Measurements from ENCODE around the gene EVI5L.
"Not testable (repeated sequence)": the region's sequence is repeated elsewhere in the genome, so short reads cannot be mapped to it uniquely, and the experiment has no call there.

Gene EVI5L

DNA sequence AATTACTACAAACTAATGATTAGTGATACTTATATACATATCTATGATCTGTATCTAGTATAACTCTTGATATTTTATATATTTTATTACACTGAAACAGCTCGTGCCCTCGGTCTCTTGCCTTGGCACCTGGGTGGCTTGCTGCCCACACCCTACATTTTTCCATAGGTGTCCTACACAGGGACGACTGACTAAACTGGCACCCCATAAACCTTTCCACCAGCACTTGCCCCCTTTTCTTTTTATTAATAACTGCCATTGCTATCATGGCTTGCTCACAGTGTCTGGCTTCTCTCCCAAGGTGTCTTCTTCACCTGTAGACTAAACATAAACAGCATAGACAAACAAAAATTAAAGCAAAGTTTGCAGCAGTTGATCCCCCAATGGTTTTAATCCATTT is 36.5 kb upstream of the EVI5L start:
- Histone ChIP-seq H3K36me3 (ENCODE audit: control insufficient read depth, insufficient read depth, low read length) (no peaks in the 10 kb centered on the region), H3K27me3 (ENCODE audit: control insufficient read depth, insufficient read depth, low read length) (peaks cover 20% of the 10 kb centered on the region), H3K4me3 (ENCODE audit: low read length) (no peak overlapping the region), H3K9ac (ENCODE audit: low read length) (no peak overlapping the region), H3K4me1 (ENCODE audit: control insufficient read depth, insufficient read depth, low read length) (no peaks in the 10 kb centered on the region), H3K9me3 (ENCODE audit: control insufficient read depth, low read length) (no peaks in the 10 kb centered on the region)

DNA sequence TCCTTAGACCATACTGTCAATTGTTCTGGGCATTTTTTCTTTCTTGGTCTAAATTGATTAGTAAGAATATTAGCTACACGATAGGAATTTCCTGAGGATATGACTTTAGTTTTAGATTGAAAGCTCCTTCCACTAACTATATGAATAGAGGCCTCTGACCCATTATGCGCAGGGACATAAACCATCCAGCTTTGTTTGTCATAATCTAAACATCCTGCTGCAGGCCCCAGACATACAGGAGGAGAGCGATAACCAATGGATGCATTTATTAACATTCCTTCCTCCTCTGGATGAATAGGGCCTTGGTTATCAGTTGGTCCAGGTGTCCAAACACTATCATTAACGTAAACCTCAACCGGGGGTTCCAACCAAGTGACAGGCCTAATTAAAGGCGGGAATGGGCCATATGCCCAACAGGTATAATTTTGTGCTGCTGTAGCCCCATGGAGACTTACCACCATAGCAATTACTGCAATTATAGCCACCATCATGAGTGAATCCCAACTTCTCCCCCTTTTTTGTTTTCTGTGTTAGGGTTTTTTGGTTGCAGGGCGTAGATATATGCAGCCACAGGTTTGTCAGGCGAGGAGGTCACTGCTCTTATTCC is 34.4 kb upstream of the EVI5L start:
- Histone ChIP-seq H3K36me3 (ENCODE audit: control insufficient read depth, insufficient read depth, low read length) (no peaks in the 10 kb centered on the region), H3K4me1 (ENCODE audit: control insufficient read depth, insufficient read depth, low read length) (no peaks in the 10 kb centered on the region), H3K4me3 (ENCODE audit: low read length) (no peak overlapping the region), H3K9ac (ENCODE audit: low read length) (no peak overlapping the region), H3K9me3 (ENCODE audit: control insufficient read depth, low read length) (no peaks in the 10 kb centered on the region), H3K27me3 (ENCODE audit: control insufficient read depth, insufficient read depth, low read length) (peaks cover under 1% of the 10 kb centered on the region)

DNA sequence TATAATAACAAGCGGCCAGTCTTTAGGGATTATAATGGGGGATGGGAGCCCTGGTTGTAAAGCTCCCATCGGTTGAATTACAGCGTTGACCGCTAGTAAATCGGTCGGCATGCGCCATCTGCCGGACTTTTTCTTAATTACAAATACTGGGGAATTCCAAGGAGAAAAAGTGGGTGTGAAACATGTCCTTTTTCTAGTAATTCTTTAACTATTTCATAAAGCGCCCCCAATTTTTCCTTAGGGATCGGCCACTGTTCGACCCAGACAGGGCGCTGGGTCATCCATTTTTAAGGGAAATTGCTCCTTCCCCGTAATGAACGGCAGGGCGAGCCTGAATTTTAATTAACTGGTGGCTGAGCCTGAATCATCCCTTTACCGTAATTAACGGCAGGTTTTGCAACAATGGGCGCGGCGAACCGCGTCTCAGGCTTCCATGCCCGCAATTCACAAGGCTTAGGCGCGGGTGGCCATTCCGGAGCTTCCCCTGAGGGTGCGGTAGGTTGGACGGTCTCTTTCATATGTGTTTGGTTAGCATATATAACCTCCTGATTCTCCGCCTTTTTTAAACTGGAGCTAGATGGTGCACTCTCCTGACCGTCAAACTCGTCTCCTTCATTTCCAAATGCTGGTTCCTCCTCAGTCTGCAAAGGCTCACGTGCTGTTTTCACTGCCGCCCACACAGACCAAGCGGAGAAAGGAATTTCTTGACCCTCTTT is 30.2 kb upstream of the EVI5L start:
- Histone ChIP-seq H3K4me3 (ENCODE audit: low read length) (no peak overlapping the region), H3K9ac (ENCODE audit: low read length) (no peak overlapping the region), H3K36me3 (ENCODE audit: control insufficient read depth, insufficient read depth, low read length) (no peaks in the 10 kb centered on the region), H3K4me1 (ENCODE audit: control insufficient read depth, insufficient read depth, low read length) (peaks cover 6% of the 10 kb centered on the region), H3K27me3 (ENCODE audit: control insufficient read depth, insufficient read depth, low read length) (no peaks in the 10 kb centered on the region), H3K9me3 (ENCODE audit: control insufficient read depth, low read length) (no peaks in the 10 kb centered on the region)

DNA sequence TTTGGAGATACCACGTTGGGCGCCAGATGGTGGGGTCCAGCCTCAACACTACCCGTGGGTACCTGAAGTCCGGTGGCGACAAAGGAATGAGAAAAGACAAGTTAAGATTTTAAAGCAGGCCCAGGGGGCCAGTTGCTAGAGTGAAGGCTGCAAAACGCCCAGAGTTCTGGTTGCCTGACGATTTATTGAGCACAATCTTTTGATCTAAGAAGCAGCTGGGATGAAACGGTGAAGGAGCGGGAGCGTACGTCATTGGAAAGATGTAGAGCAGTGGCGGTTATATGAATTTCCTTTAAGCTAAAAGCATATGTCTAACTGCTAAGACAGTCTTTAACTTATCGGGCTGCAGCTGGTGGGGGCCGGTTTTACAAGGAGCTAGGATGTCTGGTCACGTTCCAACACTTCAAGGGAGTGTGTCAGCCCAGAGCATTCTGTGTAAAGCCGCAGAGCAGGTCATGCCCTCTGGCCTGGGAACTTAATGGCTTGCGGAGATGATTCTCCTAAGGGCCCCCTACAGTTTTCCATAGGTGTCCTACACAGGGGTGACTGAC is 28.9 kb upstream of the EVI5L start:
- Histone ChIP-seq H3K9me3 (ENCODE audit: control insufficient read depth, low read length) (no peaks in the 10 kb centered on the region), H3K4me3 (ENCODE audit: low read length) (no peak overlapping the region), H3K4me1 (ENCODE audit: control insufficient read depth, insufficient read depth, low read length) (peaks cover 11% of the 10 kb centered on the region), H3K36me3 (ENCODE audit: control insufficient read depth, insufficient read depth, low read length) (no peaks in the 10 kb centered on the region), H3K27me3 (ENCODE audit: control insufficient read depth, insufficient read depth, low read length) (no peaks in the 10 kb centered on the region), H3K9ac (ENCODE audit: low read length) (no peak overlapping the region)

DNA sequence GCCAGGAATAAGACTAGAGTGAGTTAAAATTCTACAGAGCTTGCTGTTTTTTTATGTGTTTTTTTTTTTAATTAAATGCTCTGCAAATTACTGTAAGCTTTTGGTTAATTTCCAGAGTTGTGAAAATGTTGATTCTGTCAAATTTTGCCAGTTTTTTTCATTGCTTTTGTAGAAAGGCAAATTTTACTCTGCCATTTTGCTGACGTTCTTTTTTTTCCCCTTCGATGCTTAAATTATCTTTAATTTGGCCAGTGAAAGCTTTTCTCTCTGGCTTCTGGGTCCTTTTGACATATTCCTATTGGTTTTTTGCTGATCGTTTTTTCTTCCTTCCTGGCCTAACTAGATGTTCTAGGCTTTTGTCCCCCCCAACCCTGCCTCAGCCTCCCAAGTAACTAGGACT is 23.8 kb upstream of the EVI5L start:
- peaks cover 11% of the 10 kb centered on the region for H3K4me1 ChIP-seq (ENCODE audit: control insufficient read depth, insufficient read depth, low read length)
- no peaks in the 10 kb centered on the region for H3K27me3 ChIP-seq (ENCODE audit: control insufficient read depth, insufficient read depth, low read length)
- no peak overlapping the region for H3K9ac ChIP-seq (ENCODE audit: low read length)
- no peak overlapping the region for H3K4me3 ChIP-seq (ENCODE audit: low read length)
- H3K9me3 ChIP-seq (ENCODE audit: control insufficient read depth, low read length): no peaks in the 10 kb centered on the region
- H3K36me3 ChIP-seq (ENCODE audit: control insufficient read depth, insufficient read depth, low read length): no peaks in the 10 kb centered on the region

DNA sequence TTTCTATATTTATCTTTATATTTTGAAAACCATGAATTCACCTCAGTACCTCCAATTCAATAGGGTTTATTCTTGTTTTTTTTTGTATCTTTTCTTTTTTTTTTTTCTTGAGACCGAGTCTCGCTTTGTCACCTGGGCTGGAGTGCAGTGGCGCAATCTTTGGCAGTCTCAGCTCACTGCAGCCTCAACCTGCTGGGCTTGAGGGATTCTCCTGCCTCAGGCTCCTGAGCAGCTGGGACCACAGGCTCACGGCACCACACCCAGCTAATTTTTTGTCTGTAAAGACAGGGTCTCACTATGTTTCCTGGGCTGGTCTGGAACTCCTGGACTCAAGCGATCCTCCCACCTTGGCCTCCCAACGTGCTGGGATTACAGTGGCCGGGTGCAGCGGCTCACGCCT is 23.1 kb upstream of the EVI5L start:
- no peaks in the 10 kb centered on the region for H3K27me3 ChIP-seq (ENCODE audit: control insufficient read depth, insufficient read depth, low read length)
- no peak overlapping the region for H3K4me3 ChIP-seq (ENCODE audit: low read length)
- H3K9me3 ChIP-seq (ENCODE audit: control insufficient read depth, low read length): no peaks in the 10 kb centered on the region
- peaks cover 11% of the 10 kb centered on the region for H3K4me1 ChIP-seq (ENCODE audit: control insufficient read depth, insufficient read depth, low read length)
- no peak overlapping the region for H3K9ac ChIP-seq (ENCODE audit: low read length)
- no peaks in the 10 kb centered on the region for H3K36me3 ChIP-seq (ENCODE audit: control insufficient read depth, insufficient read depth, low read length)

DNA sequence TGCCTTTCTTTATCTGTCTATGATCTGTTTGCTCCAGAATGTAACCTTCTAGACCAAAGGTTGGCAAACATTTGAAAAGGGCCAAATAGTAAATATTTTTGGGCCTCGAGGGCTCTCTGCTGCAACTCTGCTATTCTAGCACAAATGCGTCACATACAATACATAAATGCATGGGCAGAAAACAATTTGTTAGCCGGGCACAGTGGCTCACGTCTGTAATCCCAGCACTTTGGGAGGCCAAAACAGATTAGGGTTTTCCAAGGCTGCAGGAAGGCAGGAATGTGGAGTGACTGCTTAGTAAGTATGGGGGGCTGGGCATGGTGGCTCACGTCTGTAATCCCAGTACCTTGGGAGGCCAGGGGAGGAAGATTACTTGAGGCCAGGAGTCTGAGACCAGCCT is 21.9 kb upstream of the EVI5L start:
- H3K4me3 ChIP-seq (ENCODE audit: low read length): no peak overlapping the region
- H3K9me3 ChIP-seq (ENCODE audit: control insufficient read depth, low read length): no peaks in the 10 kb centered on the region
- H3K36me3 ChIP-seq (ENCODE audit: control insufficient read depth, insufficient read depth, low read length): no peaks in the 10 kb centered on the region
- H3K27me3 ChIP-seq (ENCODE audit: control insufficient read depth, insufficient read depth, low read length): no peaks in the 10 kb centered on the region
- no peak overlapping the region for H3K9ac ChIP-seq (ENCODE audit: low read length)
- peaks cover 11% of the 10 kb centered on the region for H3K4me1 ChIP-seq (ENCODE audit: control insufficient read depth, insufficient read depth, low read length)

DNA sequence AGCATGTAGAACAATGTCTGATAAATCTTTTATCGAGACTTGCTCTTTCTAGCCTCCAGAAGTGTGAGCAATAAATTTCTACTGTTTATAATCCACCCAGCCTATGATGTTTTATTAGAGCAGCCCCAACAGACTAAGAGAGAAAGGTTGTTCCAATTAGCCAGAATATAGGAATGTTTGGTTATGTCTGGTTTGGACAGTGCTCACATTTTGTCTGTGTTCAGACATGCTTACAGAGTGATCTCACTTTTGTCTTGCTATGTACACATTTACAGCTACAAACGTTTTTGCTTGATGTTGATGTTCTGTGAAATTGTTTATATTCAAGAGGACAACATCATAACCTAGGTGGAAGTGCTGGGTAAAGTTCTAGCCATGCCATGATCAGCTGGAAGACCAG is 18.0 kb upstream of the EVI5L start:
- Histone ChIP-seq H3K4me3 (ENCODE audit: low read length) (no peak overlapping the region), H3K36me3 (ENCODE audit: control insufficient read depth, insufficient read depth, low read length) (no peaks in the 10 kb centered on the region), H3K9me3 (ENCODE audit: control insufficient read depth, low read length) (no peaks in the 10 kb centered on the region), H3K4me1 (ENCODE audit: control insufficient read depth, insufficient read depth, low read length) (no peaks in the 10 kb centered on the region), H3K27me3 (ENCODE audit: control insufficient read depth, insufficient read depth, low read length) (no peaks in the 10 kb centered on the region), H3K9ac (ENCODE audit: low read length) (no peak overlapping the region)

DNA sequence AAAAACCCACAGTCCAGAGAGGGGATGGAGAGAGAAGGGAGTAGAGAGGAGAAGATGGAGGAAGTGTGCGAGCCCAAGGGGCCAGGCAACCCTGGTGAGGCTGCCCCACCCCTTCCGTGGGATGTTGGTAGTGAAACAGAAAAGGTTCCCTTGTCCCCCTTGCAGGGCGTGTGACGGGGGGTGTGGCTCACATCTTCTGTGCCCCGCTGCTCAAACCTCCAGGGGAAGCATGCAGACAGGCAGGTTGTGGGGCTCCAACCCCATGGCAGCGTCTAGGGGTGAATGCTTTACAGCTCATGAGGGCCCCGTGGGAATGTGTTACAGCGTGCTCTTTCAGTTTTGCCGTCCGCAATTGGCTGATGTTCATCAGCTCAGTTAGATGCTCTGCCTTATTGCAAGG is 14.7 kb upstream of the EVI5L start:
- Histone ChIP-seq H3K9me3 (ENCODE audit: control insufficient read depth, low read length) (no peaks in the 10 kb centered on the region), H3K27me3 (ENCODE audit: control insufficient read depth, insufficient read depth, low read length) (peaks cover 6% of the 10 kb centered on the region), H3K9ac (ENCODE audit: low read length) (no peak overlapping the region), H3K36me3 (ENCODE audit: control insufficient read depth, insufficient read depth, low read length) (no peaks in the 10 kb centered on the region), H3K4me1 (ENCODE audit: control insufficient read depth, insufficient read depth, low read length) (no peaks in the 10 kb centered on the region), H3K4me3 (ENCODE audit: low read length) (no peak overlapping the region)

DNA sequence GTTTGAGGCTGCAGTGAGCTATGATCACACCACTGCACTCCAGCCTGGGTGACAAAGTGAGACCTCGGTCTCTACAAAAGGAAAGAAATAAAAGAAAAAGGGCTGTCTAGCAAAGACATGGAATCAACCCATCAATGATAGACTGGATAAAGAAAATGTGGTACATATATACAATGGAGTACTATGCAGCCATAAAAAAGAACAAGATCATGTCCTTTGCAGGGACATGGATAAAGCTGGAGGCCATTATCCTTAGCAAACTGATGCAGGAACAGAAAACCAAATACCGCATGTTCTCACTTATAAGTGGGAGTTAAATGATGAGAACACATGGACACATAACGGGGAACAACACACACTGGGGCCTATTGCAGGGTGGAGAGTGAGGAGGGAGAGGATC is 14.0 kb upstream of the EVI5L start:
- H3K4me3 ChIP-seq (ENCODE audit: low read length); H3K27me3 ChIP-seq (ENCODE audit: control insufficient read depth, insufficient read depth, low read length); H3K36me3 ChIP-seq (ENCODE audit: control insufficient read depth, insufficient read depth, low read length); H3K9ac ChIP-seq (ENCODE audit: low read length); H3K9me3 ChIP-seq (ENCODE audit: control insufficient read depth, low read length); H3K4me1 ChIP-seq (ENCODE audit: control insufficient read depth, insufficient read depth, low read length): not testable (repeated sequence)

DNA sequence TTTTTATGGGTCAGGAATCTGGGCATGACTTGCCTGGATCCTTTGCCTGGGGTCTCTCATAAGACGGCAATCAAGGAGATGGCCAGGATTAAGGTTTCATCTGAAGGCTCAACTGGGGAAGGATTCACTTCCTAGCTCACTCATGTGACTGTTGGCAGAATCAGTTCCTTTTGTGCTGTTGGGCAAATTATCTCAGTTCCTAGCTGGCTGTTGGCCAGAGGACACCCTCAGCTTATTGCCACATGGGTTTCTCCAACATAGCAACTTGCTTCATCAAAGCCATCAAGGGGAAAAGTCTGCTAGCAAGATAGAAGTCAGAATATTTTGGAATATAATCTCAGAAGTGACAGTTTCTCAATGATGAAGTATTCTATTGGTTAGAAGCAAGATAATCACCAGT is 12.2 kb upstream of the EVI5L start:
- H3K9ac ChIP-seq (ENCODE audit: low read length): no peak overlapping the region
- no peaks in the 10 kb centered on the region for H3K36me3 ChIP-seq (ENCODE audit: control insufficient read depth, insufficient read depth, low read length)
- H3K27me3 ChIP-seq (ENCODE audit: control insufficient read depth, insufficient read depth, low read length): peaks cover 6% of the 10 kb centered on the region
- no peaks in the 10 kb centered on the region for H3K4me1 ChIP-seq (ENCODE audit: control insufficient read depth, insufficient read depth, low read length)
- no peak overlapping the region for H3K4me3 ChIP-seq (ENCODE audit: low read length)
- no peaks in the 10 kb centered on the region for H3K9me3 ChIP-seq (ENCODE audit: control insufficient read depth, low read length)

DNA sequence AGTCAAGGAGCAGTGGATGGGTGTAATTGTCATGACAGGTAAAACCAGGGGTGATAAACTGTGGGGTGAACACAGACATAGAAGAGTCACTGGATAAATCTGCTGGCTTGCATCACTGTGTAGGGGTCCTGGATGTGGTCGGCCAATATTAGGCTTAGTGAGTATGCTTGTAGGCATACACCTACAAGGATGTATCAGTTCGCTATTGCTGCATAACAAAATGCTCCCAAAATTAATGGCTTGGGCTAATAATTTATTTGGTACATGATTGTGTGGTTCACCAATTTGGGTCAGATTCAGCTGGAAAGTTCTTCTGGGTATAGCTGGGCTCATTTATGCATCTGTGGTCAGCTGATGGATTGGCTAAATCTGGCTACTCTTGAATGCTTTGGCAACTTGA is 11.2 kb upstream of the EVI5L start:
- peaks cover 6% of the 10 kb centered on the region for H3K27me3 ChIP-seq (ENCODE audit: control insufficient read depth, insufficient read depth, low read length)

More for the DNA sequence above, 11.2 kb upstream of the EVI5L start:
- Histone ChIP-seq H3K9ac (ENCODE audit: low read length) (no peak overlapping the region), H3K9me3 (ENCODE audit: control insufficient read depth, low read length) (no peaks in the 10 kb centered on the region), H3K4me1 (ENCODE audit: control insufficient read depth, insufficient read depth, low read length) (no peaks in the 10 kb centered on the region), H3K36me3 (ENCODE audit: control insufficient read depth, insufficient read depth, low read length) (no peaks in the 10 kb centered on the region), H3K4me3 (ENCODE audit: low read length) (no peak overlapping the region)
